C4-2B (cell line): ENCODE results near the gene NHSL1.
A peak's percentile ranks its signal among the peaks of the same experiment; 100 is the strongest.

Experiments used
- H3K27ac ChIP-seq: fragments of 450-650 bp; 2 replicates; pipeline ENCODE4 v1.5.1; 2017
- CTCF ChIP-seq: fragments of 450-650 bp; conservative IDR thresholded peaks from 2 replicates; pipeline ENCODE4 v1.5.1; 2017; ENCODE audit warnings: mild to moderate bottlenecking
- ZFX ChIP-seq: fragments of 450-650 bp; IDR thresholded peaks from 2 replicates; pipeline ENCODE4 v1.6.1; 2017

Gene NHSL1

GRCh38 chr6:138454981-138455706 is 44.1 kb downstream of the NHSL1 start:
- H3K27ac ChIP-seq: no peak overlapping the region
- TF ChIP-seq CTCF (no peak), ZFX (no peak)

GRCh38 chr6:138451043-138451442 is 48.3 kb downstream of the NHSL1 start:
- H3K27ac ChIP-seq: peak overlapping the region; percentile 74
- TF ChIP-seq CTCF: no peak
- TF ChIP-seq ZFX: no peak

- no peak for TF ChIP-seq CTCF
- no peak for TF ChIP-seq ZFX
- H3K27ac ChIP-seq: peak overlapping the region; percentile 74; the same call in 1 of the 2 replicates
Measured at GRCh38 chr6:138450445-138450844, 48.8 kb downstream of the NHSL1 start.

- no peak for TF ChIP-seq CTCF
Measured at GRCh38 chr6:138446821-138447220, 52.5 kb downstream of the NHSL1 start.

GRCh38 chr6:138443979-138444378 is 55.3 kb downstream of the NHSL1 start:
- TF ChIP-seq ZFX (no peak), CTCF (no peak)

More at GRCh38 chr6:138446821-138447220, 52.5 kb downstream of the NHSL1 start:
- H3K27ac ChIP-seq: no peak overlapping the region

GRCh38 chr6:138442663-138443062 is 56.6 kb downstream of the NHSL1 start:
- H3K27ac ChIP-seq: no peak overlapping the region
- no peak for TF ChIP-seq ZFX
- no peak for TF ChIP-seq CTCF

More at GRCh38 chr6:138443979-138444378, 55.3 kb downstream of the NHSL1 start:
- no peak overlapping the region for H3K27ac ChIP-seq

GRCh38 chr6:138441965-138442364 is 57.3 kb downstream of the NHSL1 start:
- no peak overlapping the region for H3K27ac ChIP-seq
- TF ChIP-seq CTCF: no peak
- no peak for TF ChIP-seq ZFX
